Activated T-cell treated with anti-CD3 and anti-CD28 coated beads, Interleukin-2, amount 50 U/mL, for 4 hours (primary cell): ENCODE results near the gene CTNNA2. TPM values are rescaled to one million over a fixed set of nuclear protein-coding genes. Genes with fewer than 3 reads are reported as not detected.

Experiments
- ATAC-seq, 2 donors: fragments of 200-7000 bp; cut with Tn5 transposase; one replicate each; pipeline ENCODE4 v1.10.0; 2021
- DNase-seq: peaks from one replicate; pipeline ENCODE4 v3.0.0-alpha.2; 2020
- H3K27me3 Mint-ChIP-seq: one replicate; pipeline ENCODE4 v1.8.0; 2021; ENCODE audit warnings: low read depth, mixed read lengths
- H3K36me3 Mint-ChIP-seq: one replicate; pipeline ENCODE4 v1.8.0; 2022; ENCODE audit warnings: mixed read lengths; ENCODE audit not compliant: insufficient read depth
- H3K4me1 Mint-ChIP-seq: one replicate; pipeline ENCODE4 v1.8.0; 2021; ENCODE audit warnings: low read depth, mixed read lengths
- H3K4me3 Mint-ChIP-seq: one replicate; pipeline ENCODE4 v1.8.0; 2021; ENCODE audit warnings: mild to moderate bottlenecking, moderate library complexity, mixed read lengths
- H3K9me3 Mint-ChIP-seq: one replicate; pipeline ENCODE4 v1.8.0; 2021; ENCODE audit warnings: mixed read lengths
- total RNA-seq, 3 donors: library from RNA; stranded (reverse); gene quantifications; one replicate each; pipeline ENCODE4 v1.2.1, GENCODE V29; 2021

Gene CTNNA2
- total RNA-seq, 3 donors from 2014 or later, result 0.08 TPM; not detected in 2

GRCh38 chr2:80363791-80364349 is 851.0 kb downstream of the CTNNA2 start:
- H3K27me3 Mint-ChIP-seq, result no peaks in the 10 kb centered on the region
- H3K4me1 Mint-ChIP-seq, result no peaks in the 10 kb centered on the region
- DNase-seq (no peak), ATAC-seq (no peak)
- H3K36me3 Mint-ChIP-seq, result no peaks in the 10 kb centered on the region
- H3K9me3 Mint-ChIP-seq, result peaks cover 3% of the 10 kb centered on the region
- H3K4me3 Mint-ChIP-seq, result no peak overlapping the region

- H3K4me3 Mint-ChIP-seq, result no peak overlapping the region
- H3K4me1 Mint-ChIP-seq, result no peaks in the 10 kb centered on the region
- no peak for DNase-seq
- no peaks in the 10 kb centered on the region for H3K36me3 Mint-ChIP-seq
- H3K9me3 Mint-ChIP-seq, result peaks cover 3% of the 10 kb centered on the region
- no peak for ATAC-seq
- H3K27me3 Mint-ChIP-seq, result no peaks in the 10 kb centered on the region
Observed at GRCh38 chr2:80364524-80365212, 851.8 kb downstream of the CTNNA2 start.

GRCh38 chr2:80365762-80366161 is 852.9 kb downstream of the CTNNA2 start:
- Mint-ChIP-seq H3K4me3 (no peak overlapping the region), H3K36me3 (no peaks in the 10 kb centered on the region), H3K27me3 (no peaks in the 10 kb centered on the region), H3K9me3 (peaks cover 3% of the 10 kb centered on the region), H3K4me1 (no peaks in the 10 kb centered on the region)
- ATAC-seq (no peak), DNase-seq (no peak)

- DNase-seq (no peak), ATAC-seq (no peak)
- Mint-ChIP-seq H3K27me3 (no peaks in the 10 kb centered on the region), H3K36me3 (no peaks in the 10 kb centered on the region), H3K9me3 (peaks cover 3% of the 10 kb centered on the region), H3K4me1 (no peaks in the 10 kb centered on the region), H3K4me3 (no peak overlapping the region)
Observed at GRCh38 chr2:80370375-80371009, 857.6 kb downstream of the CTNNA2 start.

GRCh38 chr2:80374105-80374504 is 861.3 kb downstream of the CTNNA2 start:
- Mint-ChIP-seq H3K36me3 (no peaks in the 10 kb centered on the region), H3K9me3 (peaks cover 8% of the 10 kb centered on the region), H3K27me3 (no peaks in the 10 kb centered on the region), H3K4me3 (no peak overlapping the region), H3K4me1 (no peaks in the 10 kb centered on the region)
- DNase-seq, result no peak
- no peak for ATAC-seq

- no peak for DNase-seq
- H3K27me3 Mint-ChIP-seq, result no peaks in the 10 kb centered on the region
- no peaks in the 10 kb centered on the region for H3K4me1 Mint-ChIP-seq
- H3K36me3 Mint-ChIP-seq, result no peaks in the 10 kb centered on the region
- peaks cover 12% of the 10 kb centered on the region for H3K9me3 Mint-ChIP-seq
- no peak overlapping the region for H3K4me3 Mint-ChIP-seq
- ATAC-seq, result no peak
Observed at GRCh38 chr2:80377071-80377470, 864.2 kb downstream of the CTNNA2 start.

- no peak for ATAC-seq
- no peaks in the 10 kb centered on the region for H3K36me3 Mint-ChIP-seq
- no peak for DNase-seq
- H3K9me3 Mint-ChIP-seq, result peaks cover 19% of the 10 kb centered on the region
- no peaks in the 10 kb centered on the region for H3K4me1 Mint-ChIP-seq
- H3K27me3 Mint-ChIP-seq, result no peaks in the 10 kb centered on the region
- no peak overlapping the region for H3K4me3 Mint-ChIP-seq
Observed at GRCh38 chr2:80380736-80381135, 867.9 kb downstream of the CTNNA2 start.

- H3K4me3 Mint-ChIP-seq, result no peak overlapping the region
- DNase-seq, result no peak
- peaks cover 17% of the 10 kb centered on the region for H3K9me3 Mint-ChIP-seq
- H3K36me3 Mint-ChIP-seq, result no peaks in the 10 kb centered on the region
- no peaks in the 10 kb centered on the region for H3K4me1 Mint-ChIP-seq
- no peak for ATAC-seq
- H3K27me3 Mint-ChIP-seq, result no peaks in the 10 kb centered on the region
Observed at GRCh38 chr2:80381666-80382065, 868.8 kb downstream of the CTNNA2 start.

GRCh38 chr2:80392441-80392840 is 879.6 kb downstream of the CTNNA2 start:
- peaks cover 4% of the 10 kb centered on the region for H3K9me3 Mint-ChIP-seq
- no peaks in the 10 kb centered on the region for H3K4me1 Mint-ChIP-seq
- DNase-seq, result no peak
- H3K4me3 Mint-ChIP-seq, result no peak overlapping the region
- no peaks in the 10 kb centered on the region for H3K36me3 Mint-ChIP-seq
- ATAC-seq, result no peak
- no peaks in the 10 kb centered on the region for H3K27me3 Mint-ChIP-seq

GRCh38 chr2:80393991-80394390 is 881.1 kb downstream of the CTNNA2 start:
- DNase-seq (no peak), ATAC-seq (no peak)
- H3K27me3 Mint-ChIP-seq, result no peaks in the 10 kb centered on the region
- no peaks in the 10 kb centered on the region for H3K4me1 Mint-ChIP-seq
- peaks cover 8% of the 10 kb centered on the region for H3K9me3 Mint-ChIP-seq
- H3K4me3 Mint-ChIP-seq, result no peak overlapping the region
- no peaks in the 10 kb centered on the region for H3K36me3 Mint-ChIP-seq

GRCh38 chr2:80395251-80395650 is 882.4 kb downstream of the CTNNA2 start:
- ATAC-seq (no peak), DNase-seq (no peak)
- Mint-ChIP-seq H3K9me3 (peaks cover 8% of the 10 kb centered on the region), H3K36me3 (no peaks in the 10 kb centered on the region), H3K4me3 (no peak overlapping the region), H3K4me1 (no peaks in the 10 kb centered on the region), H3K27me3 (no peaks in the 10 kb centered on the region)

GRCh38 chr2:80396276-80396675 is 883.4 kb downstream of the CTNNA2 start:
- Mint-ChIP-seq H3K27me3 (no peaks in the 10 kb centered on the region), H3K4me1 (no peaks in the 10 kb centered on the region), H3K36me3 (no peaks in the 10 kb centered on the region), H3K4me3 (no peak overlapping the region), H3K9me3 (peaks cover 14% of the 10 kb centered on the region)
- no peak for ATAC-seq
- no peak for DNase-seq

GRCh38 chr2:80403081-80403480 is 890.2 kb downstream of the CTNNA2 start:
- peaks cover 27% of the 10 kb centered on the region for H3K9me3 Mint-ChIP-seq
- no peaks in the 10 kb centered on the region for H3K27me3 Mint-ChIP-seq
- DNase-seq (no peak), ATAC-seq (no peak)
- H3K4me3 Mint-ChIP-seq, result no peak overlapping the region
- no peaks in the 10 kb centered on the region for H3K4me1 Mint-ChIP-seq
- no peaks in the 10 kb centered on the region for H3K36me3 Mint-ChIP-seq

GRCh38 chr2:80407377-80407776 is 894.5 kb downstream of the CTNNA2 start:
- DNase-seq, result no peak
- Mint-ChIP-seq H3K9me3 (peaks cover 15% of the 10 kb centered on the region), H3K4me3 (no peak overlapping the region), H3K27me3 (no peaks in the 10 kb centered on the region), H3K36me3 (no peaks in the 10 kb centered on the region), H3K4me1 (no peaks in the 10 kb centered on the region)
- ATAC-seq, result no peak

- Mint-ChIP-seq H3K9me3 (peaks cover 26% of the 10 kb centered on the region), H3K4me3 (no peak overlapping the region), H3K36me3 (no peaks in the 10 kb centered on the region), H3K4me1 (no peaks in the 10 kb centered on the region), H3K27me3 (no peaks in the 10 kb centered on the region)
- no peak for ATAC-seq
- no peak for DNase-seq
Observed at GRCh38 chr2:80410346-80410745, 897.5 kb downstream of the CTNNA2 start.
